Ishikawa (cell line): ENCODE measurements around the gene EFNA5.

Experiments
- CEBPB ChIP-seq: IDR thresholded peaks from 2 replicates; pipeline ENCODE4 v1.6.1; 2012
- RAD21 ChIP-seq: IDR thresholded peaks from 2 replicates; pipeline ENCODE4 v1.6.1; 2012; ENCODE audit warnings: low read depth
- TAF1 ChIP-seq: IDR thresholded peaks from 2 replicates; pipeline ENCODE4 v1.6.1; 2012; ENCODE audit warnings: low read depth, mild to moderate bottlenecking
- TCF12 ChIP-seq: IDR thresholded peaks from 2 replicates; pipeline ENCODE4 v1.6.1; 2012; ENCODE audit warnings: low read depth
- TEAD4 ChIP-seq: IDR thresholded peaks from 2 replicates; pipeline ENCODE4 v1.6.1; 2012
- ZBTB7A ChIP-seq: IDR thresholded peaks from 2 replicates; pipeline ENCODE4 v1.6.1; 2012; ENCODE audit warnings: low read depth
- TF ChIP-seq, protein P1 (sequence below): IDR thresholded peaks from 2 replicates; pipeline ENCODE4 v1.6.1; 2012
- TF ChIP-seq, protein P2 (sequence below): IDR thresholded peaks from 2 replicates; pipeline ENCODE4 v1.6.1; 2012; ENCODE audit warnings: low read depth, mild to moderate bottlenecking

DNA sequence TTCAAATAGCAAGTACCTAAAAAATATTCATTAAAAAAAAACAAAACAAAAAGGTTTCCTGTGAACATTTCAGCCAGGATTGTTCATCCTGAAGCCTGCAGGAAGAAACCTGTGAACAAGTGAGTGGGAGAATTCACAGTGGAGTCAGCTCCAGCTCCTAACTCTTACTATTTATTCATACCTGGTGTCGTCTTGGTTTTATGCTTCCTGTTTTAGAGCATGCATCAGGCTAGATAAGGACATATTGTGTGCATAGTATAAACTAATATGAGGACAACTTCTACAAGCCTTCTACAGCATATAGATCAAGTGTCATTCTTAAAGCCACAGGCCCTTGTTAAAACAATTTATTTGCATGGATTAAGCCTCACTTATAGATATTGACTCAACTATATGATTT, 169.9 kb downstream of the EFNA5 start:
- TF ChIP-seq RAD21 (no peak), TAF1 (no peak), TCF12 (no peak), TEAD4 (no peak), CEBPB (no peak), ZBTB7A (no peak)
- TF ChIP-seq, protein P1, sequence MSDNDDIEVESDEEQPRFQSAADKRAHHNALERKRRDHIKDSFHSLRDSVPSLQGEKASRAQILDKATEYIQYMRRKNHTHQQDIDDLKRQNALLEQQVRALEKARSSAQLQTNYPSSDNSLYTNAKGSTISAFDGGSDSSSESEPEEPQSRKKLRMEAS: no peak
- TF ChIP-seq, protein P2, sequence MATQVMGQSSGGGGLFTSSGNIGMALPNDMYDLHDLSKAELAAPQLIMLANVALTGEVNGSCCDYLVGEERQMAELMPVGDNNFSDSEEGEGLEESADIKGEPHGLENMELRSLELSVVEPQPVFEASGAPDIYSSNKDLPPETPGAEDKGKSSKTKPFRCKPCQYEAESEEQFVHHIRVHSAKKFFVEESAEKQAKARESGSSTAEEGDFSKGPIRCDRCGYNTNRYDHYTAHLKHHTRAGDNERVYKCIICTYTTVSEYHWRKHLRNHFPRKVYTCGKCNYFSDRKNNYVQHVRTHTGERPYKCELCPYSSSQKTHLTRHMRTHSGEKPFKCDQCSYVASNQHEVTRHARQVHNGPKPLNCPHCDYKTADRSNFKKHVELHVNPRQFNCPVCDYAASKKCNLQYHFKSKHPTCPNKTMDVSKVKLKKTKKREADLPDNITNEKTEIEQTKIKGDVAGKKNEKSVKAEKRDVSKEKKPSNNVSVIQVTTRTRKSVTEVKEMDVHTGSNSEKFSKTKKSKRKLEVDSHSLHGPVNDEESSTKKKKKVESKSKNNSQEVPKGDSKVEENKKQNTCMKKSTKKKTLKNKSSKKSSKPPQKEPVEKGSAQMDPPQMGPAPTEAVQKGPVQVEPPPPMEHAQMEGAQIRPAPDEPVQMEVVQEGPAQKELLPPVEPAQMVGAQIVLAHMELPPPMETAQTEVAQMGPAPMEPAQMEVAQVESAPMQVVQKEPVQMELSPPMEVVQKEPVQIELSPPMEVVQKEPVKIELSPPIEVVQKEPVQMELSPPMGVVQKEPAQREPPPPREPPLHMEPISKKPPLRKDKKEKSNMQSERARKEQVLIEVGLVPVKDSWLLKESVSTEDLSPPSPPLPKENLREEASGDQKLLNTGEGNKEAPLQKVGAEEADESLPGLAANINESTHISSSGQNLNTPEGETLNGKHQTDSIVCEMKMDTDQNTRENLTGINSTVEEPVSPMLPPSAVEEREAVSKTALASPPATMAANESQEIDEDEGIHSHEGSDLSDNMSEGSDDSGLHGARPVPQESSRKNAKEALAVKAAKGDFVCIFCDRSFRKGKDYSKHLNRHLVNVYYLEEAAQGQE: no peak
